SHP77 treated with DMSO at 0.1 percent for 48 hours (cell line): Measurements from ENCODE around the gene GLI2.

Experiments used
- DNase-seq: peaks from one replicate; lab custom pipeline; 2025; lab: John Stamatoyannopoulos, UW

GLI2 gene

GRCh38 chr2:120770641-120771040, 35.0 kb downstream of the GLI2 start:
- no peak for DNase-seq

DNA sequence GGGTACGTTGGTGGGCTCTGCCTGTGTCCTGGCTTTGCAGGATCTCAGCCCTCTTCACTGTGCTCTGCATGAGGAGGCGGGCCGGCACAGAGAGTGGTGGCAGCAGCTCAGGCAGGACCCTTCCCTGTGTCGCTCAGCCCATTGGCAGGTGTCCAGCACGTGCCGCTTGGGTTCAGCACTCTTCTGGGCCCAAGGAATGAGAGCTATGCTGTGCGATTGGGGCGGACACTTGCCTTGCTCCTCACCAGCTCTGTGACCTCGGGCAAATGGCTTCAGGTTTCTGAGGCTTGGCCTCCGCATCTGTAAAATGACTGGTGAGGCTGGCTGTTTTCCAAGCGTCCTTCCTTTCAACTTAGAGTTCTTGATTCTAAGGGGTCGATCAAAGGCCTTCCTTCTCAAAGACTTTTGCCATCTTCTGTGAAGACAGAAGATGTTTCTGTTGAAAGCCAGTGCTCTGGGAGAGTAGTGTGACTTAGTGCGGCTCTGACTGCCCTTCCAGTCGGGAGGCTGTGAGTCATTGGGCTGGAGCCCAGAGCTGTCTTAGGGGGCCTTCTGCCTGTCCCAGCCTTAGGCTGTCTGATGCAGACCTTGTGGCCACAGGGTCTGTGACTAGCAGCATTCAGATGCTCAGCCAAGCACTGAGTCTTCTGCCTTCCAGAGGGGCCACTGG, 35.6 kb downstream of the GLI2 start:
- DNase-seq = no peak

GRCh38 chr2:120771781-120772208, 36.1 kb downstream of the GLI2 start:
- no peak for DNase-seq

GRCh38 chr2:120772261-120772660, 36.6 kb downstream of the GLI2 start:
- DNase-seq = no peak

DNA sequence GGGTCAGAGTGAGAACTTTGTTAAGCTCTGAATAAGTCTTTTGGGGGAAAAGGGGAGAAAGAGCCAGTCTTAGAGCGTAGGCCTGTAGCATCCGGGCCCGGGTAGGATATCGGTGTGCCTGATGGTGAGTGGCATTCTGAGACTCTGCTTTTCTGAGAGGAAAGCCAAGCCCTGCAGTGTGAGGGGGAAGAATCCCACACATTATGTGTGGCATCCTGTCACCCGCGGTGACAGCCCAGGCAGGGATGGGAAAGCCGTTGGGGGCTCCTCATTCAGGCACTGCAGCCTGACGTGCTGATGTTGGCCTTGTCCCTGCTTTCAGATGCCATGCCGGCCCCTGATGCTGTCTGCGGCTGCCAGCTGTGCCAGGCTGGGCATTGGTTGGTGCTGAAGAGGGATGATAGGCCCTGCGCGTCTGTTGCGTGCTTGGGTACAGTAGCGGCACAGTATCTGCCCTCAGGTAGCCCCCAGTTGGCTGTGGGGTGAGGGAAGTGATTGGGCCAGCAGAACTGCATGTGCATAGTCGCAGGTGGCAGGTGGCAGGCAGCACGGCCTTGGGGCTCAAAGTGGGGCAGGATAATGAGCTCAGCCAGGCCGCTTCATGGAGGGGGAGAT, 37.6 kb downstream of the GLI2 start:
- no peak for DNase-seq

DNA sequence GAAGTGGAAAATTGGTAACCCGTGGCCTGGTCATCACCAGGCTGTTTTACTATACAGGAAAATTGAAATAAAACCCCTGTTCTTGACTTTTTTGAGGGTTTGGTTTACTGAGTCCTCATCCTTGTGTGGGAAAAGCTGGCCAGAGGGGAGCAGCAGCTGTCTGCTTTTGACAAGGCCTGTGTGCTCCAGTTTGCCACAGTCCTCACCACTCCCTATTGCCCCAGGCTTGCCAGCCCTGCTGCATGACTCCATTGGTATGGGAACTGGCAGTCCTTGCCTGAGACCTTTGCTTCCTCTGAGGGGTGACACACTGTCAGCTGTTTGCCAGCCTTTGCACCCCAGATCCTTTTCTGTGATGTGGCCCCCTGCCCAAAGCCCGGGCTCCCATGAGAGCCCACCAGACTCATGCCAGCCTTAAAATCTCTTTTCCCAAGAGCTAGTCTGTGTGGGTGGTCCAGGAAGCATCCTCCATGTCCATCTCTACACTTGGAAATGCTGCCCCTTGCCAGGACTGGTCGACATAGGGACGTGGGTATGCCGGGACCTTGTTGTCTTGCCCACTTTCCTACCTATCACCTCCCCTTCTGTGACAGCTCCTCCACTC, 39.0 kb downstream of the GLI2 start:
- no peak for DNase-seq

- DNase-seq = no peak
Observed at GRCh38 chr2:120775194-120775593, 39.5 kb downstream of the GLI2 start.

- no peak for DNase-seq
Observed at GRCh38 chr2:120775801-120776589, 40.3 kb downstream of the GLI2 start.

GRCh38 chr2:120776649-120777048, 41.0 kb downstream of the GLI2 start:
- DNase-seq = no peak

- no peak for DNase-seq
Observed at GRCh38 chr2:120777170-120777751, 41.6 kb downstream of the GLI2 start.

- DNase-seq = no peak
Observed at GRCh38 chr2:120777787-120778186, 42.1 kb downstream of the GLI2 start.

- no peak for DNase-seq
Observed at GRCh38 chr2:120778244-120778643, 42.6 kb downstream of the GLI2 start.

DNA sequence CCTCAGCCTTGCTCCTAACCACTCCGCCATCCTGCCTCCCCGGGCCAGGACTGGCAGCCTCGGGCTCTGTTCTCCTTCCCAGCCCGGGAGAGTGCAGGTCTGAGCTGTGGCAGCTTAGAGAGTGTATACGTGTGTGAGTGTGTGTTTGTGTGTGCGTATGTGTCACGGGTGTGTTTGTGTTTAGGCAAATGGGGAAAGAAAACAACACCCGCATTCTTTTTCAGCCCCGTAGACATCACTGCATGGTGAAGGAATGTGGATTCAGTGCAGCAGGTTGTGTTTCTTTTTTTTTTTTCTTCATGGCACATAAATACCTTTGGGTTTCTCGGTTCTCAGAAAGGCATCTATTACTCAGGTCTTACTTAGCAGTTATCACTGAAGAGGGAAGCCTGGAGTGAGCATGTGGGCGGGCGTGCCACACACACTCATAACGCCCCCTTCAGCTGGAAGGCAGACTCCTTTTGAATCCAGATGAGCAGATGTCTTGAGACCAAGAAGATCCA, 44.2 kb downstream of the GLI2 start:
- no peak for DNase-seq

- DNase-seq = no peak
Observed at GRCh38 chr2:120780402-120780801, 44.7 kb downstream of the GLI2 start.

- DNase-seq = no peak
Observed at GRCh38 chr2:120783371-120783791, 47.7 kb downstream of the GLI2 start.

DNA sequence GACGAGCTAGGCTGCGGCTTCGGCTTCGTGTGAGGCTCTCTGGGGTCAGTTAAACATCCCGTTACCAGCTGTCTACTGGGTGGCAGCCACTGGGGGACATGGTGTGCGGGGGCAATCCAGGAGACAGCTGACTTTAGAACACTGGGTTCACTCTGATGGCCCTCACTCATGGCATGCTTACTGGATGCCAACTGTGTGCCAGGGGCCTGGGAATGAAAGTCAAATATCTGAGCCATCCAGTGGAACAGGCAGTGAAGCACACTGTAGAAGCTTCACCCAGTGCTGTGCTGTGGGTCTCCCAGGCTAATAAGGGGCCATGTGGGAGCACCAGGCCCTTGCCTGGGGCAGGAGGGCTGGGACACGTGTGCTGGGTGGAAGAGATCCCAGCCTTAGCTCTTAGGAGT, 48.3 kb downstream of the GLI2 start:
- no peak for DNase-seq
